Astrocyte of the hippocampus (primary cell): ENCODE measurements around the gene WIPF2.

Experiments
- DNase-seq: peaks from one replicate; pipeline ENCODE4 v3.0.0; 2011; ENCODE audit warnings: low read depth, low spot score

The WIPF2 gene

DNA sequence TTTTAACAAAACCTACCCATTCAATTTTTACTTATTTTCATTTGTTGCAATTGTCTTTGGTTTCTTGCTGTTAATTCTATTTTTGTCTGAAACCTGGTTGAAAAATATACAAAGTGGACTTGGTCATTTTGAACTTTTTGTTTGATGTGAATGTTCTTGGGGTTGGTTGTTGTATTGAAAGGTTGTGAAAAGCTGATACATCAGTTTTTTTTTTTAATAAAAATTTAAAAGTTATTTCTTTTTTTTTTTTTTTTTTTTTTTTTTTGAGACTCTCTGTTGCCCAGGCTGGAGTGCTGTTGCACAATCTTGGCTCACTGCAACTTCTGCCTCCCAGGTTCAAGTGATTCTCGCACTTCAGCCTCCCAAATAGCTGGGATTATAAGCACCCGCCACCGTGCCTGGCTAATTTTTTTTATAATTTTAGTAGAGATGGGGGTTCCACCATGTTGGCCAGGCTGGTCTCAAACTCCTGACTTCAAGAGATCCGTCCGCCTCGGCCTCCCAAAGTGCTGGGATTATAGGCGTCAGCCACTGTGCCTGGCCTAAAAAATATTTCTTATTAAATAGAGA, 28.9 kb downstream of the WIPF2 start:
- no peak for DNase-seq

GRCh38 chr17:40248507-40248906, 29.4 kb downstream of the WIPF2 start:
- no peak for DNase-seq

DNA sequence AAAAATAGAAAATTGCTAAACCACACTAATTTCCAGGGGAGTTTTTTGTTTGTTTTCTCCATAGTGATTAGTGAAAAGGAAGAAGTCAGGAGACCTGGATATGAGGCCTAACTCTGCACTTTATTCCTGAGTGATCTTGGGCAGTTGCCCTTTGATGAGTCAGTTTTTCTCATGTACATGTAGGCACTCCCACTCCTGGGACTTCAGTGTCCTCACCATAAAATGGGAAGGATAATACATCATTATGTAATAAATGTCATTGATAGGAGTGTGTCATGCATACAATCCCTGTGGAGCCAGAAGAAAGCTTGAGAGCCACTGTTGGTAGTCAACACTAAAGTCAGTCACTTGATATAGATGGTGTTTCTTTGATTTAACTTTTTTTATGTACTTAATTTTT, 32.5 kb downstream of the WIPF2 start:
- DNase-seq: peak; percentile 72

- peak; percentile 46 for DNase-seq
Observed at GRCh38 chr17:40253565-40253964, 34.5 kb downstream of the WIPF2 start.

DNA sequence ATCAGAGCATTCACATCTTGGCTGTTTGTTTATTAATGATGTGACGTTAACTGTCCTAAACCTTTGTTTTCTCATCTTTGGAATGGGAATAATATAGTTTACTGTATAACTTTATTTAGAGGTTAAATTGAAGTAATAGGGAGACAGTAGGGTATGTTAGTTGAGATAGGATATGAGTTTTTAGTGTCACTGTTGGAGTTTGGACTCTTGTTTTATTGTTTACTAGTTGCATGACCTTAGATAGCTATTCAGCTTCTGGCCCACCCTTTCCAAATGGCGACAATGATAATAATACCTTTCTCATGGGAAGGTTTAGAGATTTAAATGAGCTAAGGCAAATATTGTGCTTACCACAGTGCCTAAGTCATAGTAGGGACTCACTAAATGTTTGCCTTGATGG, 40.4 kb downstream of the WIPF2 start:
- DNase-seq: no peak

DNA sequence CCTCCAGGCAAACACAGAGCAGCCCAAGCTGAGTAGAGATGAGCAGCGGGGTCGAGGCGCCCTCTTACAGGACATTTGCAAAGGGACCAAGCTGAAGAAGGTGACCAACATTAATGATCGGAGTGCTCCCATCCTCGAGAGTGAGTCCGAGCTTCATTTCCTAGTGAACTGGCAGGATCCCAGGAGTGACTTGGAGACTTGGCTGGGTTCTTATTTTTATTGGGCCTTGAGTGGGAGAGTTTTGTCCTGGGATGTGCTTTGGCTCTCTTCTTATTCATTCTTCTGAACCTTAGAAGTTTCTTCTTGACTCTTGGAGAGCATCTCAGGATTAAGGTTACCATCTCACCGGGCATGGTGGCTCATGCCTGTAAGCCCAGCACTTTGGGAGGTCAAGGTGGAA, 41.4 kb downstream of the WIPF2 start:
- DNase-seq: peak; percentile 27

DNA sequence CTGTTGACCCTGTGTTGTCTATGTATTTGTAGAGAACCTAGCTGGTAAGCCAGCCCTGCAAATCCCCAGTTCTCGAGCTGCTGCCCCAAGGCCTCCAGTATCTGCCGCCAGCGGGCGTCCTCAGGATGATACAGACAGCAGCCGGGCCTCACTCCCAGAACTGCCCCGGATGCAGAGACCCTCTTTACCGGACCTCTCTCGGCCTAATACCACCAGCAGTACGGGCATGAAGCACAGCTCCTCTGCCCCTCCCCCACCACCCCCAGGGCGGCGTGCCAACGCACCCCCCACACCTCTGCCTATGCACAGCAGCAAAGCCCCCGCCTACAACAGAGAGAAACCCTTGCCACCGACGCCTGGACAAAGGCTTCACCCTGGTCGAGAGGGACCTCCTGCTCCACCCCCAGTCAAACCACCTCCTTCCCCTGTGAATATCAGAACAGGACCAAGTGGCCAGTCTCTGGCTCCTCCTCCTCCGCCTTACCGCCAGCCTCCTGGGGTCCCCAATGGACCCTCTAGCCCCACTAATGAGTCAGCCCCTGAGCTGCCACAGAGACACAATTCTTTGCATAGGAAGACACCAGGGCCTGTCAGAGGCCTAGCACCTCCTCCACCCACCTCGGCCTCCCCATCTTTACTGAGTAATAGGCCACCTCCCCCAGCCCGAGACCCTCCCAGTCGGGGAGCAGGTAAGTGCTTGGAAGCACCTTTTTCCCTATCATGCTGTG, 45.5 kb downstream of the WIPF2 start:
- no peak for DNase-seq

- DNase-seq: no peak
Observed at GRCh38 chr17:40265337-40265736, 46.2 kb downstream of the WIPF2 start.

- DNase-seq: no peak
Observed at GRCh38 chr17:40266882-40267281, 47.8 kb downstream of the WIPF2 start.

- peak; percentile 18 for DNase-seq
Observed at GRCh38 chr17:40268141-40268712, 49.1 kb downstream of the WIPF2 start.

GRCh38 chr17:40278414-40278813, 59.3 kb downstream of the WIPF2 start:
- no peak for DNase-seq

DNA sequence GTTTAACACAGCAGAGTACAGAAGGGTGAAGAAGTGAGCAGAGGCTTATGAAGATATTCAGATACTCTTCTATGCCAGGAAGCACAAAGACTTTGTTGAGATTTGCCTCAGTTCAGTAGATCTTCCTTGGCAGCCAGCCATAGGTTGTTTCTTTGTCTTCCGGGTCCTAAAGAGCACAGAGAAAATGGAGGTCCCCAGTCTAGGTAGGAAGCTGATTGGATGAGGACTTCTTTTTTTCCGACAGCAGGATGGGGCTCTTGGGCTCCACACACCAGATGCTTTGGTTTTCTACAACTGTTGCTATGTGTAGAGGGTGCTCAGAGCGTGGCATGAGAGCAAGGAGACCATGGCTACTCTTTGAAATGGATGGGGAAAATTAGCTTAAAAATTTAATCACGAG, 60.3 kb downstream of the WIPF2 start:
- no peak for DNase-seq

- peak; percentile 40 for DNase-seq
Observed at GRCh38 chr17:40281663-40282062, 62.6 kb downstream of the WIPF2 start.

DNA sequence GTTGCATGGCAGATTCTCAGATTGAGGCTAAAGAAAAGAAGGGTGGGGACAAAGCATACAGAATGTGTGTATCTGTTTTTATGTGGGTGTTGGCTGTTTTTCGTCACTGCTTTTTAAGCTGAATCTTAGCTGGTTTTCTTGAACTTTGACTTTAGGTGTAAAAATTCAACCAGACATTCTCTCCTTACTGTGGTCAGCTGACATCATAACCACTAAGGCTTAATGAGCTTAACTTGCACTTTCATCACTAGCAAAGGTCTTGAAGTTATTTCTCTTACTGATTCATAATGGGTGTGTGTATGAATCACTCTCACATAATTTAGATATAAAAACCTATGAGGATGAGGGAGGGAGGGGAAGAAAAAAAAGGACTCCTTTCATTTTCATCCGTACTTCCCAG, 64.6 kb downstream of the WIPF2 start:
- DNase-seq: peak; percentile 88

DNA sequence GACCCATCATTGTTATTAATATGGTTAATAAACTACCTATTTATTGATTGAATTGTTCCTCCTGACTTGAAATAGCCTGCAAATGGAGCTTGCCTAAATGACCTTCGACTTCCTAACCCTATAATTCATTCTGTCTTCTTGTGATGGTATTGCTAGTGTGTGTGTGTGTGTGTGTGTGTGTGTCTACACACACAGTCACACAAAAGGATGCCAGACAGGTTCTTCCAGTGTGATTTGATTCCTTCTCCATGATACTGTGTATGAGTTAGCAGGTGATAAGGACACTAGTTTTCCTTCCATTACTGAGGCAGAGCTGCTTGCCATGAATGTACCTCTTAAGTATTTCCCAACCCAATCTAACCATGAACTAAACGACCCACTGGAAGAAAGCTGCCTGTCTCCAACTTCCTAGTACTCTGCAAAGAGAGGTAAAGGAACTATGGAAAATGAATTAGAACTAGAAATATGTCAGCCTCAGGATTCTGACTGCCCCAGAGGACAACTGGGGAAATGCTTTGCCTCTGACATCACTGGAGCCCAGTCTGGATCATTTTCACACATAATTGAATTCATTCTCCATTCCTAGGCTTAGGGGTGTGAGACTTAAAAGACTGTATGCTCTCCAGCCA, 65.1 kb downstream of the WIPF2 start:
- DNase-seq: peak; percentile 93

GRCh38 chr17:40286473-40286872, 67.4 kb downstream of the WIPF2 start:
- no peak for DNase-seq

GRCh38 chr17:40287159-40287493, 68.0 kb downstream of the WIPF2 start:
- DNase-seq: no peak

- DNase-seq: peak; percentile 99
Observed at GRCh38 chr17:40287494-40288369, 68.6 kb downstream of the WIPF2 start, which contains the start of gene CDC6. Gene CDC6 (plus strand): TSS chr17:40287879. CDS start chr17:40289421, 1,542 bp downstream.

DNA sequence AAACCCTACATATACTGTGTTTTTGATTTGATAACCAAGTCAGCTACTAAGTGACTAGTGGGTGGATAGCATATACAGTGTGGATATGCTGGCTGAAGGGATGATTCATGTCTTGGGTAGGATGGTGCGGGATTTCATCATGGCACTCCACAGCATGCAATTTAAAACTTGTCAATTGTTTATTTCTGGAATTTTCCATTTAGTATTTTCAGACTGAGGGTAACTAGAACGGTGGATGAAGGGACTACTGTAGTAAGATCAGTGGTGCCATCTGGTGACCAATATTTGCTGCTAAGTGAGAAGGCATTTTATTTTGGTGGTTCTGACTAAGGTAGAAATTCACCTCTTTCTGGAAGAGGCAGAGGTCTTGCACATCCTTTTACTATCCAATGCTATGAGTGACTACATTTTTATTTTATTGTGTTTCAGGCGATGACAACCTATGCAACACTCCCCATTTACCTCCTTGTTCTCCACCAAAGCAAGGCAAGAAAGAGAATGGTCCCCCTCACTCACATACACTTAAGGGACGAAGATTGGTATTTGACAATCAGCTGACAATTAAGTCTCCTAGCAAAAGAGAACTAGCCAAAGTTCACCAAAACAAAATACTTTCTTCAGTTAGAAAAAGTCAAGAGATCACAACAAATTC, 71.7 kb downstream of the WIPF2 start:
- DNase-seq: peak; percentile 86

DNA sequence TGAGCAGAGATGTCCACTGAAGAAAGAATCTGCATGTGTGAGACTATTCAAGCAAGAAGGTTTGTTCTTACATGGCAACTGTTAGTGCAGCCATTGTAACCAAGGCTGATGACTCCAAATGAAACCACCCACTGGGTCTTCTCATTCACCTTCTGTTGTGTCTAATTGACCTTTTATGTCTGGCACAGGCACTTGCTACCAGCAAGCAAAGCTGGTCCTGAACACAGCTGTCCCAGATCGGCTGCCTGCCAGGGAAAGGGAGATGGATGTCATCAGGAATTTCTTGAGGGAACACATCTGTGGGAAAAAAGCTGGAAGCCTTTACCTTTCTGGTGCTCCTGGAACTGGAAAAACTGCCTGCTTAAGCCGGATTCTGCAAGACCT, 72.2 kb downstream of the WIPF2 start:
- no peak for DNase-seq

DNA sequence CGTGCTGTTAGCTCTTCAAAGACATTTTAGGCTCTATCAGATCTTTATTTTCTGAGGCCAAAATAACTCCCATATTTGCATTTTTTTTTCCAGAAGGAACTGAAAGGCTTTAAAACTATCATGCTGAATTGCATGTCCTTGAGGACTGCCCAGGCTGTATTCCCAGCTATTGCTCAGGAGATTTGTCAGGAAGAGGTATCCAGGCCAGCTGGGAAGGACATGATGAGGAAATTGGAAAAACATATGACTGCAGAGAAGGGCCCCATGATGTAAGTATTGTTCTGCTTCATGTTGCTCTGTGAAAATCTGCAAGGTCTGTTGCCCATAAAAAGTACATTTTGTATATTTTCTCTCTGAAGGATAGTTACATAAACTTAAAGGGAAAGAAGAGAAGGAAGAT, 74.3 kb downstream of the WIPF2 start:
- no peak for DNase-seq
